WI38 (cell line): ENCODE results near the gene LARP6.

Source experiments
- H3K4me3 ChIP-seq: 2 replicates; pipeline ENCODE4 v1.5.1; 2011; ENCODE audit warnings: low read depth, mild to moderate bottlenecking, control low read depth, low read length
- TF ChIP-seq, protein P1 (sequence below): IDR thresholded peaks from 2 replicates; pipeline ENCODE4 v1.5.1; 2012; ENCODE audit warnings: low read depth, mild to moderate bottlenecking, control low read depth, low read length

Gene LARP6

DNA sequence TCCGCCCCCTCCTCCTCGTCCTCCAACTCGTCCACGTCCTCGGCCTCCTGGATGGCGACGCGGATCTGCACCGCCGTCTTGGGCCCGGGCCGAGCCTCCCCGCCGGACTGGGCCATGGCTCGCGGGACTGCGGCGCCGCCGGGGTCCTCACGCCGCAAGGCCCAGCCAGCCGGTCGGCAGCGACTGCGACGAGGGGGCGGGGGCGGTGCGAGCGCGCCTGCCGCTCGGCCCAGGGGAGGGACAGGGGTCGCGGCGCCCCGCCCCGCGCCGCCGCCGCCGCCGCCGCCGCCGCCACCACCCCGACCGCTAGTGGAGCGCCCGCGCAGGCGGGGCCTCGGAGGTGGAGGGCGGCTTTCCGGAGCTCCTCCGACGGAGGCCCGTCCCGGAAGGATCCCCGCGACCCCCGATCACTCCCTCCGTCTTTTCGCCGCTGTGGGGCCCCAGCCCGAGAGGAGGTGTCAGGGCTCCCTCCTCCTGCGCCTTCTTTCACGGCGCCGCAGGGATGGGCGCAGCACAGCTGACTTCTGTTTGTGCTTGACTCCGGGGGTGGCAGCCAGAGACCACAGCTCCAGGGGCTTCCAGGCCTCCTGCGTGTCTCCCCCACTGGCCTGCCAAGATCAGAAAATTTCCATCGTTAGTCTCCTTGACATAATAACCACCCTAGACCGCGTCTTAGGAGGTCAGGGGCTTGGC, at the start of gene LARP6:
LARP6 (minus strand) TSS at position 185 of the 693 bp plus-strand sequence; CDS start at position 116, 69 bp downstream.
- TF ChIP-seq, protein P1, sequence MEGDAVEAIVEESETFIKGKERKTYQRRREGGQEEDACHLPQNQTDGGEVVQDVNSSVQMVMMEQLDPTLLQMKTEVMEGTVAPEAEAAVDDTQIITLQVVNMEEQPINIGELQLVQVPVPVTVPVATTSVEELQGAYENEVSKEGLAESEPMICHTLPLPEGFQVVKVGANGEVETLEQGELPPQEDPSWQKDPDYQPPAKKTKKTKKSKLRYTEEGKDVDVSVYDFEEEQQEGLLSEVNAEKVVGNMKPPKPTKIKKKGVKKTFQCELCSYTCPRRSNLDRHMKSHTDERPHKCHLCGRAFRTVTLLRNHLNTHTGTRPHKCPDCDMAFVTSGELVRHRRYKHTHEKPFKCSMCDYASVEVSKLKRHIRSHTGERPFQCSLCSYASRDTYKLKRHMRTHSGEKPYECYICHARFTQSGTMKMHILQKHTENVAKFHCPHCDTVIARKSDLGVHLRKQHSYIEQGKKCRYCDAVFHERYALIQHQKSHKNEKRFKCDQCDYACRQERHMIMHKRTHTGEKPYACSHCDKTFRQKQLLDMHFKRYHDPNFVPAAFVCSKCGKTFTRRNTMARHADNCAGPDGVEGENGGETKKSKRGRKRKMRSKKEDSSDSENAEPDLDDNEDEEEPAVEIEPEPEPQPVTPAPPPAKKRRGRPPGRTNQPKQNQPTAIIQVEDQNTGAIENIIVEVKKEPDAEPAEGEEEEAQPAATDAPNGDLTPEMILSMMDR = no peak

DNA sequence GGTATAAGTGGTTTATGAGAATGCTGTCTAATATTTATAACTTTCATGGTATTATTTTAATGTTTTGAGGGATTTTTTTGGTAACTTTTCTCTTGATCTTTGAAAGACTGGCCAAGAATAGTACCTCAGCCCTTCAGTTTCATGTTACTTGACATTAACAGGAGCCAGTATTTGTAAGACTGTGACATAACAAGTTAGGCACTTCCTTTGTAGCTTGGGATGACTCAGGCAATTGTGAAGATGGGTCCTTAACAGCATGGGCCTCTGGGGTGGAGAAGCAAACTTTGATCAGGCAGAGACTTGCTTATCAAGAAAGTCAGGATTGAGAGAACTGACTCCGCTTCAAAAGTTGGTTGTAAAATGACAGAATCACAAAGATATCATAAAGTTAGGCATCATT, 48.1 kb upstream of the LARP6 start:
- TF ChIP-seq, protein P1 = no peak
- no peak overlapping the region for H3K4me3 ChIP-seq

More for the DNA sequence above, at the start of gene LARP6:
- H3K4me3 ChIP-seq = peak within 1 kb of the TSS; percentile 79

DNA sequence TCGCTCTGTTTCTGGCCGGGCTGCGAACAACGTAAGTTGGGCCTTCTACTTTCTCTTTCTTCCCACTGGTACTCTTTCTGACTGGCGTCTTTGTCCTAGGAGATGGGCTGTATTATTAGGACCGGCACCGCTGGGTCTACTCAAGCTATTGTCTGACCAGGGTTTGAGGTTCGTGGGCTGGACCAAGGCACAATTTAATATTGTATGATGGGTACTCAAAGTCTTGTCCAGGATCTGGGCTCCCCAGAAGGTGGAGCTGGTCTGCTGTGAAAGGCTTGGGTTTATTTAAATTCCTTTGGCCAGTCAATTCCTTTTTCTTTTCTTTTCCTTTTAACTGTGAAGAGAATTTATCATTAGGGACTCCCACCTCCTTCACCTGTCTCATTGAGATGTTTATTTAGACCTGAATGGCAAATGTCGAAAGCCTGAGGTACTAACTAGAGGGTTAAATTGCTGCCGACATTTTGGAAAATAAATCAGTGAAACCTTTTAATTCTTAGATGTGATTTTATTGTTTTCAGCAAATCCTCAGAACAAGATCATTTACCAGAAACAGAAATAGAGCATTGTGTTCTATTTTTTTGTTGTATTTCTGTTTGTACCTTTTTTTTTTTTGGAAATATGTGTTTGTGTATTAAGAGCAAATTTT, 39.1 kb upstream of the LARP6 start:
- TF ChIP-seq, protein P1 = peak; percentile 59
- H3K4me3 ChIP-seq = peak overlapping the region; percentile 70

DNA sequence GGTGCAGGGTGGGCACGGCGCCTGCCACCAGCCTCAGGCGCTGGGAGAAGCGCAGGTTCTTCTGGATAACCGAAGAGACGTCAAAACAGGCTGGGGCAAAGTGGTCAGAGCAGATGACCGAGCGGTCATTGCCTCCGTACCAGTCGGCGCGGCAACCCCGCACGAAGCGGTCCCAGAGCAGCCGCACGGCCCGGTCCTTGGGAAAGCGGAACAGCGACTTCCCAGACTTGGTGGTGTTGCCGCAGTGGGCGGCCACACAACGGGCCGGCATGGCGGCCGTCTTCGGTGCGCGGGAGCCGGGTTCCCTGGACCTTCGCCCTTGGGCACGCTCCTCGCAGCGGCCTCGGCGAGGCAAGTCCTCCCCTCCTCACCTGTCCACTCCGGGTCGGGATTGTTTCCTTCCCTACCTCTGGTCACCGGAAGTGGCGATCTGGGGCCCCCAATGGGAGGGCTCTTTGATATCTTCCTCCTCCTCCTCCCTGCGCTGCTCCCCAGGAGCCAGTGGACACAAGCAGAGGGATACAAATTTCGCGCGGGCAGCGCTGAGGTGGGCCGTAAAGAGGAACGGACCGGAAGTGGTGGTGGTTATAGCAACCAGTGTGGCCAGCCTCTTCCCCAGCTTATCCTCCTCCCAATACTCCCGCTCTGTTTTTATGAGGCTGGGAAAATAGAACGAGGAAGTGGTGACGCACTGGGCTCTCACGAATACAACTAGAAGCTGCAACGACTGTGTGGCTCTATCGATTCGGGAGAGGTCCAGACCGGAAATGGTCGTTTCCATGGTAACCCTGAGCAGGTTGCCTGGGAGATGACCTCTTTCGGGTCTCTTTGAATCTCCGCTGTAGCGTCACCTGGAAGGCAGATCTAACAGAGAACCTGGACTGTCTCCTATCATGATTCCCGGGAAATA, 38.3 kb upstream of the LARP6 start, which contains the start of the genes LRRC49 and THAP10:
LRRC49 (plus strand) TSS at position 825 of the 910 bp plus-strand sequence; CDS start at position 894, 69 bp downstream.
THAP10 (minus strand) TSS at position 432 of the 910 bp plus-strand sequence; CDS start at position 271, 161 bp downstream.
- TF ChIP-seq, protein P1 = no peak
- H3K4me3 ChIP-seq = peak within 1 kb of the TSS; percentile 70

DNA sequence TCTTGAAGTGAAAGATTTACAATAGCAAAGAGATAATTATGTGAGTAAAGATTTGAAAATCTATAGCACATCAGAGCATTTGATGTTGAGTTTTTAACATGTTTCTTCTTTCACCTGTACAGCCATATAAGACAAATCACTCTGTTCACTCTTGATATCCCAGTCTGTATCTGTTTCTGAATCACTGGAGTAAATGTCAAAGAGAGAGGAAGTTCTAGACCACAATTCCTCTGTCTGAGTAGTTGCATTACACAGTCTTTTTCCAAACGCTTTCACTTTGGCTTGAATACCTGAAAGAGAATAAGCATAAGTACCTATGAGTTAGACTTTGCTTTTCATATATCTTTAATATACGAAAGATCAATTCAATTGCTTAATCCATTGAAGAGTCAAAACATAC, 28.4 kb upstream of the LARP6 start:
- TF ChIP-seq, protein P1 = no peak
- no peak overlapping the region for H3K4me3 ChIP-seq

DNA sequence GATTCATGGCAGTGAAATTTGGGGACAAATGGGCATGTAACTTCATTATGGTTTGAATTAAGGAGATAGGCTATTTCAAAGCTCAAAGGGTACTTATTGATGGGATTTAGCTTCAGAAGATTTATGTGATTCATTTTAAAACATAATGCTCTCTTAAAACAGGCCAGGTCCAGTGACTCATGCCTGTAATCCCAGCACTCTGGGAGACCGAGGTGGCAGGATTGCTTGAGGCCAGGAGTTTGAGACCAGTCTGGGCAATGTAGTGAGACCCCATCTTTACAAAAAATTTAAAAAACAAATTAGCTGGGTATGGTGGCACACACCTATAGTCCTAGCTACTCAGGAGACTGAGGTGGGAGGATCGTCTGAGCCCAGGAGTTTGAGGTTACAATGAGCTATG, 26.8 kb upstream of the LARP6 start:
- H3K4me3 ChIP-seq = no peak overlapping the region
- TF ChIP-seq, protein P1 = no peak
